ENCODE measurements around the gene MTMR11. TPM values are rescaled to one million over a fixed set of nuclear protein-coding genes. Genes with fewer than 3 reads are reported as not detected.

The MTMR11 gene
- total RNA-seq, 1 experiment from 2014 or later, result 7.1 TPM

GRCh38 chr1:149934356-149934755 is 2.3 kb downstream of the MTMR11 start:
- H3K4me3 Mint-ChIP-seq, result no peak overlapping the region
- H3K27me3 Mint-ChIP-seq (ENCODE audit: low read depth), result no peaks in the 10 kb centered on the region; the same call in 1 of the 2 replicates
- no peak for ATAC-seq
- TF ChIP-seq NFATC4 (CRISPR knock-in tag; IDR thresholded peaks at IDR 0.05) (no peak), ZNF416 (CRISPR knock-in tag; IDR thresholded peaks at IDR 0.05) (no peak), CREB1 (CRISPR knock-in tag; IDR thresholded peaks at IDR 0.05) (no peak), ZBTB43 (CRISPR knock-in tag; IDR thresholded peaks at IDR 0.05) (no peak), FOXJ3 (CRISPR knock-in tag; IDR thresholded peaks at IDR 0.05; ENCODE audit: borderline replicate concordance) (no peak), GTF2I (CRISPR knock-in tag; conservative IDR thresholded peaks at IDR 0.05) (no peak), FOXP1 (CRISPR knock-in tag; IDR thresholded peaks at IDR 0.05; ENCODE audit: borderline replicate concordance) (no peak), IRF1 (CRISPR knock-in tag; IDR thresholded peaks at IDR 0.05) (no peak), SOX15 (CRISPR knock-in tag; IDR thresholded peaks at IDR 0.05) (no peak), AFF4 (CRISPR knock-in tag; IDR thresholded peaks at IDR 0.05; ENCODE audit: borderline replicate concordance) (no peak), TEAD1 (CRISPR knock-in tag; IDR thresholded peaks at IDR 0.05) (no peak), CREM (CRISPR knock-in tag; IDR thresholded peaks at IDR 0.05) (no peak), ZNF281 (CRISPR knock-in tag; IDR thresholded peaks at IDR 0.05) (no peak), NFYB (CRISPR knock-in tag; conservative IDR thresholded peaks at IDR 0.05; ENCODE audit: low read depth) (no peak), HMGA2 (CRISPR knock-in tag; IDR thresholded peaks at IDR 0.05) (no peak)
- H3K36me3 Mint-ChIP-seq, result no peaks in the 10 kb centered on the region
- peaks cover 36% of the 10 kb centered on the region for H3K4me1 Mint-ChIP-seq
- ChIA-PET CTCF (no interaction called here), POLR2A (no interaction called here)
- no peaks in the 10 kb centered on the region for H3K9me3 Mint-ChIP-seq
- DNase-seq (ENCODE audit: low spot score), result no peak
- no peak overlapping the region for H3K27ac Mint-ChIP-seq

GRCh38 chr1:149933208-149933607 is 3.5 kb downstream of the MTMR11 start:
- ATAC-seq, result no peak
- Mint-ChIP-seq H3K4me3 (no peak overlapping the region), H3K9me3 (no peaks in the 10 kb centered on the region), H3K4me1 (peaks cover 34% of the 10 kb centered on the region), H3K36me3 (no peaks in the 10 kb centered on the region), H3K27me3 (ENCODE audit: low read depth) (no peaks in the 10 kb centered on the region; the same call in 1 of the 2 replicates), H3K27ac (no peak overlapping the region)
- ChIA-PET CTCF (no interaction called here), POLR2A (no interaction called here)
- no peak for DNase-seq (ENCODE audit: low spot score)
- TF ChIP-seq NFE2L1 (CRISPR knock-in tag; IDR thresholded peaks at IDR 0.05) (no peak), OVOL2 (CRISPR knock-in tag; IDR thresholded peaks at IDR 0.05; ENCODE audit: borderline replicate concordance) (no peak), ESRRA (CRISPR knock-in tag; IDR thresholded peaks at IDR 0.05; ENCODE audit: borderline replicate concordance) (no peak), ZNF281 (CRISPR knock-in tag; IDR thresholded peaks at IDR 0.05) (no peak), ELF4 (CRISPR knock-in tag; IDR thresholded peaks at IDR 0.05; ENCODE audit: low read depth) (no peak), FOXJ3 (CRISPR knock-in tag; IDR thresholded peaks at IDR 0.05; ENCODE audit: borderline replicate concordance) (no peak), NFYB (CRISPR knock-in tag; conservative IDR thresholded peaks at IDR 0.05; ENCODE audit: low read depth) (no peak), ZNF532 (CRISPR knock-in tag; IDR thresholded peaks at IDR 0.05; ENCODE audit: borderline replicate concordance) (no peak), TEAD1 (CRISPR knock-in tag; IDR thresholded peaks at IDR 0.05) (no peak)
